ENCODE results near the gene CARD14. TPM values are rescaled to one million over a fixed set of nuclear protein-coding genes. Genes with fewer than 3 reads are reported as not detected.
A peak's percentile ranks its signal among the peaks of the same experiment; 100 is the strongest.

Gene CARD14
- total RNA-seq, 4 donors from 2014 or later: 0.14 to 0.75 (median 0.48) TPM; not detected in 1

GRCh38 chr17:80187515-80187941 lies 17.7 kb downstream of the CARD14 start:
- H3K36me3 ChIP-seq: no peaks in the 10 kb centered on the region
- H3K9me3 ChIP-seq: no peaks in the 10 kb centered on the region
- H3K4me3 ChIP-seq: peak overlapping the region in 2 of 4 donors; percentile 8 to 33
- in situ Hi-C loops (cut with MboI; ENCODE audit: low pct_ligation_motif_present in 1 of 4, low pct_unique_long_range_greater_than_20kb in 1 of 4, low sequenced_read_pairs in 3 of 4) (no loop called here), intact Hi-C loops (cut with DNase I; ENCODE audit: low total_unique reads) (no loop called here)
- H3K27ac ChIP-seq: peak overlapping the region in 2 of 4 donors; percentile 3 to 27
- H3K4me1 ChIP-seq: peaks cover 0 to 9% (median 8%) of the 10 kb centered on the region in 4 donors
- H3K27me3 ChIP-seq: no peaks in the 10 kb centered on the region
- 35 to 44% methylated on average over 2 to 18 of the region's 18 CpGs for WGBS, 2 donors (ENCODE audit: low coverage in 1 of 2)
- TF ChIP-seq POLR2AphosphoS5 (IDR thresholded peaks at IDR 0.05) (no peak), POLR2A (IDR thresholded peaks at IDR 0.05) (no peak), CTCF (IDR thresholded peaks at IDR 0.05) (no peak)
- peak; percentile 74 for DNase-seq

- no peaks in the 10 kb centered on the region for H3K9me3 ChIP-seq
- no peak for DNase-seq
- intact Hi-C loops (cut with DNase I; ENCODE audit: low total_unique reads): no loop called here
- H3K4me1 ChIP-seq: peaks cover 0 to 9% (median 8%) of the 10 kb centered on the region in 4 donors
- no peaks in the 10 kb centered on the region for H3K27me3 ChIP-seq
- H3K36me3 ChIP-seq: no peaks in the 10 kb centered on the region
- WGBS, 2 donors (ENCODE audit: low coverage in 1 of 2): 92 to 97% methylated on average over 5 to 23 of the region's 23 CpGs
- no peak overlapping the region for H3K4me3 ChIP-seq
- no peak overlapping the region for H3K27ac ChIP-seq
- in situ Hi-C loops (cut with MboI; ENCODE audit: low pct_ligation_motif_present in 1 of 4, low pct_unique_long_range_greater_than_20kb in 1 of 4, low sequenced_read_pairs in 3 of 4): no loop called here
- TF ChIP-seq POLR2AphosphoS5 (IDR thresholded peaks at IDR 0.05) (no peak), POLR2A (IDR thresholded peaks at IDR 0.05) (no peak), EP300 (IDR thresholded peaks at IDR 0.05; ENCODE audit: low read depth) (no peak), CTCF (IDR thresholded peaks at IDR 0.05) (no peak)
These were observed 19.8 kb downstream of the CARD14 start for GRCh38 chr17:80189611-80190010.

GRCh38 chr17:80190716-80191115 lies 20.9 kb downstream of the CARD14 start:
- Histone ChIP-seq H3K36me3 (no peaks in the 10 kb centered on the region), H3K4me1 (peaks cover 0 to 9% (median 8%) of the 10 kb centered on the region in 4 donors), H3K27ac (no peak overlapping the region), H3K9me3 (no peaks in the 10 kb centered on the region), H3K4me3 (no peak overlapping the region), H3K27me3 (peaks cover 10% of the 10 kb centered on the region)
- intact Hi-C loops (cut with DNase I; ENCODE audit: low total_unique reads) (no loop called here), in situ Hi-C loops (cut with MboI; ENCODE audit: low pct_ligation_motif_present in 1 of 4, low pct_unique_long_range_greater_than_20kb in 1 of 4, low sequenced_read_pairs in 3 of 4) (no loop called here)
- no peak for DNase-seq
- no peak for TF ChIP-seq EP300 (IDR thresholded peaks at IDR 0.05; ENCODE audit: low read depth)
- TF ChIP-seq CTCF (IDR thresholded peaks at IDR 0.05): no peak
- TF ChIP-seq POLR2AphosphoS5 (IDR thresholded peaks at IDR 0.05): no peak
- TF ChIP-seq POLR2A (IDR thresholded peaks at IDR 0.05): no peak
- 91 to 100% methylated on average over 2 to 10 of the region's 10 CpGs for WGBS, 2 donors (ENCODE audit: low coverage in 1 of 2)

- in situ Hi-C loops (cut with MboI; ENCODE audit: low pct_ligation_motif_present in 1 of 4, low pct_unique_long_range_greater_than_20kb in 1 of 4, low sequenced_read_pairs in 3 of 4) (no loop called here), intact Hi-C loops (cut with DNase I; ENCODE audit: low total_unique reads) (no loop called here)
- Histone ChIP-seq H3K27me3 (peaks cover 10% of the 10 kb centered on the region), H3K27ac (no peak overlapping the region), H3K36me3 (no peaks in the 10 kb centered on the region), H3K9me3 (no peaks in the 10 kb centered on the region), H3K4me1 (peaks cover 0 to 9% (median 8%) of the 10 kb centered on the region in 4 donors), H3K4me3 (no peak overlapping the region)
- DNase-seq: no peak
- WGBS, 2 donors (ENCODE audit: low coverage in 1 of 2): 87% methylated on average over 20 of the region's 20 CpGs; no CpG with 5 or more reads in 1 of the 2 donors
- TF ChIP-seq POLR2AphosphoS5 (IDR thresholded peaks at IDR 0.05): no peak
- no peak for TF ChIP-seq POLR2A (IDR thresholded peaks at IDR 0.05)
- TF ChIP-seq EP300 (IDR thresholded peaks at IDR 0.05; ENCODE audit: low read depth): no peak
- no peak for TF ChIP-seq CTCF (IDR thresholded peaks at IDR 0.05)
These were observed 21.4 kb downstream of the CARD14 start for GRCh38 chr17:80191192-80191591.
